ENCODE measurements around the gene LPP.
"Not testable (repeated sequence)": the region's sequence is repeated elsewhere in the genome, so short reads cannot be mapped to it uniquely, and the experiment has no call there.

LPP gene, protein sequence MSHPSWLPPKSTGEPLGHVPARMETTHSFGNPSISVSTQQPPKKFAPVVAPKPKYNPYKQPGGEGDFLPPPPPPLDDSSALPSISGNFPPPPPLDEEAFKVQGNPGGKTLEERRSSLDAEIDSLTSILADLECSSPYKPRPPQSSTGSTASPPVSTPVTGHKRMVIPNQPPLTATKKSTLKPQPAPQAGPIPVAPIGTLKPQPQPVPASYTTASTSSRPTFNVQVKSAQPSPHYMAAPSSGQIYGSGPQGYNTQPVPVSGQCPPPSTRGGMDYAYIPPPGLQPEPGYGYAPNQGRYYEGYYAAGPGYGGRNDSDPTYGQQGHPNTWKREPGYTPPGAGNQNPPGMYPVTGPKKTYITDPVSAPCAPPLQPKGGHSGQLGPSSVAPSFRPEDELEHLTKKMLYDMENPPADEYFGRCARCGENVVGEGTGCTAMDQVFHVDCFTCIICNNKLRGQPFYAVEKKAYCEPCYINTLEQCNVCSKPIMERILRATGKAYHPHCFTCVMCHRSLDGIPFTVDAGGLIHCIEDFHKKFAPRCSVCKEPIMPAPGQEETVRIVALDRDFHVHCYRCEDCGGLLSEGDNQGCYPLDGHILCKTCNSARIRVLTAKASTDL

DNA sequence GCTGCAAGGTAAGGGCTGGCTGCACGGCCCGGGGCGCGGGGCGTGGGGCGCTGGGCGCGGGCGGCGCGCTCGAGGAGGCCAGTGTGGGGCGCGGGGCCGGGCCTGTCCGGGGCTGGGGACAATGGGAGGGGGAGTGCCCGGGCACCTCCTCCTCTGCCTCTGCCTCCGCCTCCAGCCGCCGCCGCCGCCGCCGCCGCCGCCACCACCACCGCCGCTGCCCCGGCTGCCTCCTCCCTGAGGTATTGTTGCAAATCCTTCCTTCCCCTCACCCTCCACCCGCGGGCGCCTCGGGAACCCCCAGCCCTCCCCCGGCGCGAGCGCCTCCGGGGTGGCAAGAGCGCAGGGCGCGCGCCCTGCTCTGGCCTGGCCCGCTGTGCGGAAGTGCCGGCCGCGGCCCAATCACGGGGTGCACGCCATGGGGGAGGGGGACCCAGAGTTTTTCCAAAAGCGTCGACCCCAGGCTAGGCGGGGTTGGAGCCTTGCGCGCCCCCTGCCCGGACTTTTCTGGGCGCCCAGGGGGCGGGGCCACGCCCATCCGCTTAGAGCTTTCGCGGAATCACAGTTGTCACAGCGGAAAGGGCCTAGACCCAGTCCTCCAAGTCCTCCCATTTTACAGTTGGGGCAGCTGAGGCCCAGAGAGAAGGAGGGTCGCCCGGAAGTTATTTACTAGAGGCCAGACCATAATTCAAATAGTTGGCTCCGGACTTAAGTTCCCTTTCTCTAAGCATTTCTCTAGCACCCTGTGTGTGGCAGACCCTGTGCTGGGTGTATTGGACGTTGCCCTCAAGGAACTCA lies at the start of gene LPP:
TSS of gene LPP (plus strand) at position 144 of the 795 bp plus-strand sequence. CDS start 251,964 bp downstream, outside the sequence.
- DNase-seq (ENCODE audit: low spot score): peak; percentile 90

DNA sequence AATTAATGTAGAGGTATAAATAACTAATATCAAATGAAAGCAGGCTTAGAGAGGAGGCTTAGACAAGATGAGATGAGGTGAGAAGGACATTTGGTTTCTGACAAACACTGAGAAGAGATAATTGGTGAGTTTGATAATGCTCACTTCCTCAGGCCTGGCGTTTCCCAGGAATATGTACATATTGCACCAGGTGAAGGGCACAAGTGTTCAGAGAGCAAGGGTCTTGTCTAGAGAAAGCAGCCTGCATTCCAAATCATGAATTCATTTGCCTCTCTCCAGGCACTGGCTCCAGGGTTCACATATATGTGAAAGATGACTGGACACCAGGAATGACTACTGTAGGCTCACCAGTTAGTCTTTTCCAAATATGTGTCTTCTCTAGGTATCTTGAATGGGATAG lies 48.0 kb upstream of the LPP start:
- no peak for DNase-seq (ENCODE audit: low spot score)

- no peak for DNase-seq (ENCODE audit: low spot score)
Observed at GRCh38 chr3:188106454-188106853, 47.5 kb upstream of the LPP start.

DNA sequence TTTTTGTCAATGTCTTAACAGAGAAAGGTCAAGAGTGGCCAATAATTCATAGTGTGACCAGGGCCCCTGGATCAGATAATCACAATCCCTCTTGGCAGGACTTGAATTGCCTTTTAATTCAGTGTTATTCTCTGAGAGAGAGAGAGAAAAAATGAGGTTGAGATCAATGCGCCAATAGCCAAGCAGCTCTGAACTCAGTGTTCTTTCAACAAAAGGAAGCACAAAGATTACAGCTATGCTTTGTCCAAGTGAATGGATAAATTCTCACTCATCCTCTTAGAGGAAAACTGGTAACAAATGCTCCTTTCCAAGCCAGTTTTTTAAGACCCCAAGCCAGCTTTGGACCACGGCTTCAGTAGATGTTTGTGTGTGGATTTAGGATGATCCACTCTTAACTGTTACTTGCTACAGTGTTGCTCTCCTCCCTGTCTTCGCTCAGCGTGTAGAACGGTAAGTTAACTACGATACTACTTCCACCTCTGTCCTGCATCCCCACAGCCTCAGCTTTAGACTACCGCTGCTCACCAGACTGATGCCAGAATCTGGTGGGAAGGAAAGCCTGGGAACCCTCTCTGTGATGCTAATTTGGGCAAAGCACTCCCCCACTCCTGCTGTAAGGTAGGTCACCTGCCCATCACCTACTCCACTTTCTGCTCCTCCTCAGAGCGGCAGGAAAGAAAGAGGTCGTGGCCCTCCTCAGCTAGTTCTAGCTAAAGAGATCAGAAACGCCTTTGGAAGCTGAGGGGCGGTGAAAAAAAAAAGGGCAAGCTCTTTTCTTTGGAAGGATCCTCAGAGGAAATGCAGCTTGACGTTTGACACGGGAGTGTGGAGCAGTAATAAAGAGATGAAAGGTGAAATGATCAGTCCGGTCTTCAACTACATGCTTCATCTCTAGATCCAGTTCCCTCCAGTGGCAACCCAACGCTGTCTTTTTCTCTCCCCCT lies 46.8 kb upstream of the LPP start:
- no peak for DNase-seq (ENCODE audit: low spot score)

DNA sequence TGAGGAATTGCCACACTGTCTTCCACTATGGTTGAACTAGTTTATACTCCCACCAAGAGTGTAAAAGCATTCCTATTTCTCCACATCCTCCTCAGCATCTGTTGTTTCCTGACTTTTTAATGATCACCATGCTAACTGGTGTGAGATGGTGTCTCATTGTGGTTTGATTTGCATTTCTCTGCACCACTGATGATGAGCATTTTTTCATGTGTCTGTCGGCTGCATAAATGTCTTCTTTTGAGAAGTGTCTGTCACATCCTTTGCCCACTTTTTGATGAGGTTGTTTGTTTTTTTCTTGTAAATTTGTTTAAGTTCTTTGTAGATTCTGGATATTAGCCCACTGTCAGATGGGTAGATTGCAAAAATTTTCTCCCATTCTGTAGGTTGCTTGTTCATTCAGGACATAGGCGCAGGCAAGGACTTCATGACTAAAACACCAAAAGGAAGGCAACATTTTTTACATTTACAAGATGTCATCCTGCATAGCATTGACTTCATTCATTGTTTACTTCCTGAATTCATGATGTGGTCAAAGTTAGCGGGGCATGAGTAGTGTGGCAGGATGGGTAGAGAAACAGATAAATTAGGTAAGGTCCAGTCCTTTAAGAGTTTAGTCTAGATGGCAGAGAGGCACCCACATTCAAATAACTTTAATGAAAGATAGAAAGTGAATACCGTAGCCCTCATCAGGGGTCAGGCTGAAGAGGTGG lies 45.1 kb upstream of the LPP start:
- no peak for DNase-seq (ENCODE audit: low spot score)

- no peak for DNase-seq (ENCODE audit: low spot score)
Observed at GRCh38 chr3:188111002-188111584, 42.9 kb upstream of the LPP start.

DNA sequence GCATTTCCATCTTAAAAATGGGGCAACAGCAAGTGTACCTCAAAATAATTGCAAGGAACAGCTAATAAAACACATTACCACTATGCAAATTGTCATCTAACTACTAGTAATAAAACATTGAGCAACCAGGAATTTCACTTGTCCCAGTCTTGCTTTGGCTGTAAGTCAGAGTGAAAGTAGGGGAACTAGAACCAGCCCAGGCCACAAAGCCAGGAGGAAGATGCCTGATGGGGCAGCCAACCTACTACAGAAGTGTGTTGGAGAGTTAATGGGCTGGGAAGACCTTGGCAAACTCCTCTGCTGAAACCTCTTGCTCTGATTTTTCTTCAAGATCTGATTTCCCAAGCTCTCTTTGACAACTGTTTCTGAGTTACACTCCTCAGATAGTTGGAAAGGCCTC lies 40.2 kb upstream of the LPP start:
- no peak for DNase-seq (ENCODE audit: low spot score)

- no peak for DNase-seq (ENCODE audit: low spot score)
Observed at GRCh38 chr3:188119846-188120245, 34.1 kb upstream of the LPP start.

GRCh38 chr3:188122571-188123169 lies 31.3 kb upstream of the LPP start:
- no peak for DNase-seq (ENCODE audit: low spot score)

- no peak for DNase-seq (ENCODE audit: low spot score)
Observed at GRCh38 chr3:188123170-188123905, 30.6 kb upstream of the LPP start.

GRCh38 chr3:188124184-188124583 lies 29.8 kb upstream of the LPP start:
- no peak for DNase-seq (ENCODE audit: low spot score)

GRCh38 chr3:188125076-188125475 lies 28.9 kb upstream of the LPP start:
- DNase-seq (ENCODE audit: low spot score): no peak

DNA sequence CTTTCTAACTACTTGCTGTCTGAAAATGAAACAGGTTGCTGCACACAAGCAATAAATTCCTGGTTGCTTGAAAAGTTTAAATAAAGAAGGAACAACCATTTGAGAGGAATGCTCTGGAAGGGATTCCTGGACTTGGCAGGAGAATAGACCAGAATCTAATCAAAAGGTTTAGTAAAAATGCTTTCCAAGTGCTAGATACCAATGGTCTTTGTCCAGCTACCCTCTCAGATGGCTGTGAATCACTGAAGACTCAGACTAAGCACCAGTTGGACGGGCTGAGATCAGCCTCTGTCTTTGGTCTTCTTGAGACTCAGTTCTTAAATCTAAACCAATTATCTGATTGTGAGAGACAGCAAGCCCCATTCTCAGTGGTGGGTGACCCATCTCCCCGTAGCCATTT lies 27.7 kb upstream of the LPP start:
- peak; percentile 25 for DNase-seq (ENCODE audit: low spot score)

DNA sequence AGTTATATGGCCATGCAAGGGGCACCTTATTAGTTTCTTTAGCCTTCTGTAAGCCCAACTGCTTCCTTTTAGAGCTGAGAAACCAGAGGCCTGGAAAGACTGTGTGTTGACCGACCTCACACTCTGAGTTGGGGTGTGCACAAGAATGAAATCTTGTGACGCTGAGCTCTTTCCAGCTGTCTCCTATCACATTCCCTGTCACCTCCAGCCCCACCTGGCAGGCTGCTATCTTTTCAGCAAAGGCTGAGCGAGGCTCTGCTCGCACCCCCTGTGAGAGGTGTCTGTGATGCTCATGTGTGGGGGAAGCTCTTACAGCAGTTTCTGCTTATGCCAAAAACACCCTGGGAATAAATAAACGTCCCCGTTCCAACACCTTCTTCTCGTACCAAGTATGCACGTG lies 27.0 kb upstream of the LPP start:
- no peak for DNase-seq (ENCODE audit: low spot score)

GRCh38 chr3:188128905-188129304 lies 25.1 kb upstream of the LPP start:
- DNase-seq (ENCODE audit: low spot score): no peak

- DNase-seq (ENCODE audit: low spot score): not testable (repeated sequence)
Observed at GRCh38 chr3:188131023-188131422, 22.9 kb upstream of the LPP start.

DNA sequence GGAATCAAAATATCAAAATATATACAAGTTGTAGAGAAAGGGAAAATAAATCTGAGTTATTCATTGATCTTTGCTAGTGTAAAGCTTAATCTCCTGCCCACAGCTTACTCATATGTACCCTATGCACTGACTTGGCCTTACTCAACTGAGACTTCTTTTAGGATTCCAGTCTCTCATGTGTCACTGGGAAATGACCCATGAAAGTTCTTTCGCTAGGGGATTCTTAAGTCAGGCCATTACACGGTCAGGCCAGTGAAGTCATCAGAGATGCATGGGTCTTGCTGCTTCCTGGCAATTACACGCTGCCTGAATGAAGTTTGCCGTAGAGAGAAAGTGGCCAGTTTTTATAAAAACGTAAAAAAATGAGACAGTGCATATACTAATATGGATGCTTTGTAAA lies 20.7 kb upstream of the LPP start:
- no peak for DNase-seq (ENCODE audit: low spot score)

GRCh38 chr3:188133646-188134045 lies 20.3 kb upstream of the LPP start:
- DNase-seq (ENCODE audit: low spot score): no peak

DNA sequence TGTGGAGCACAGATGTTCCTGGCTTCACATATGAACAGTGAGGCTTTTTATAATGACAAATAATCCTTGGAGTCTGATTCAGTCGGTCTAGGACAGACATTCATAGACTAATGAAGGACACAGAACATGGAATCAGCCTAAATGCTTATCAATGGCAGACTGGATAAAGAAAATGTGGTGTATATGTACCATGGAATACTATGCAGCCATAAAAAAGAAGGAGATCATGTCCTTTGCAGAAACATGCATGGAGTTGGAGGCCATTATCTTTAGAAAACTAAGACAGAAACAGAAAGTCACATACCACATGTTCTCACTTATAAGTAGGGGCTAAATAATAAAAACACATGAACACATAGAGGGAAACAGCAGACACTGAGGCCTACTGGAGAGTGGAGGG lies 19.9 kb upstream of the LPP start:
- DNase-seq (ENCODE audit: low spot score): no peak

GRCh38 chr3:188134856-188135255 lies 19.1 kb upstream of the LPP start:
- no peak for DNase-seq (ENCODE audit: low spot score)

All from AG08396 (cell line).